Endothelial cell of umbilical vein (primary cell): ENCODE data around the gene HDGFL2. TPM values are rescaled to one million over a fixed set of nuclear protein-coding genes. Genes with fewer than 3 reads are reported as not detected.

ENCODE experiments used
- BruUV-seq: library from RNA; stranded (reverse); fragments of 400-500 nt; replicated peaks from 2 replicates; lab custom pipeline; 2021; lab: Mats Ljungman, UMichigan
- CTCF ChIA-PET: fragments of 300-600, 350-600 bp; sonication (Branson Sonifier 250); formaldehyde crosslinking; loops from one replicate; lab custom pipeline; 2021; ENCODE audit warnings: antibody characterized with exemption, inconsistent platforms; lab: Charles Lee
- POLR2A ChIA-PET: fragments of 300-600, 350-600 bp; sonication (Branson Sonifier 250); formaldehyde crosslinking; loops from one replicate; lab custom pipeline; 2021; ENCODE audit warnings: antibody characterized with exemption, inconsistent platforms; lab: Charles Lee
- DNase-seq: peaks from one replicate; pipeline ENCODE4 v3.0.0-alpha.2; 2011; ENCODE audit warnings: low read depth, low spot score
- FAIRE-seq: peaks from 2 replicates; lab custom pipeline; 2011; peaks lifted over from hg19 to GRCh38; lab: Jason Lieb, UNC
- H2AFZ ChIP-seq: 2 replicates; pipeline ENCODE4 v1.6.0; 2012; ENCODE audit warnings: low read depth, low read length, control low read depth, inconsistent platforms
- H3K27ac ChIP-seq: 2 replicates; pipeline ENCODE4 v1.5.1; 2011; ENCODE audit warnings: low read depth, mild to moderate bottlenecking, control low read depth, low read length, moderate library complexity; ENCODE audit not compliant: insufficient read depth
- H3K27me3 ChIP-seq, 2 experiments: 2 replicates each; pipeline versions ENCODE4 v1.6.0 to v1.6.1; 2011; ENCODE audit warnings: low read length in 2 of 2, mixed read lengths in 1 of 2; ENCODE audit not compliant: control insufficient read depth in 2 of 2, insufficient read depth in 2 of 2
- H3K36me3 ChIP-seq, 2 experiments: 2 replicates in 1 of 2; 3 replicates in 1 of 2; pipeline ENCODE4 v1.5.1; 2011; ENCODE audit warnings: low read length in 2 of 2, mild to moderate bottlenecking in 1 of 2, moderate library complexity in 1 of 2; ENCODE audit not compliant: control insufficient read depth in 2 of 2, insufficient read depth in 2 of 2; ENCODE audit errors: extremely low read depth in 1 of 2
- H3K4me1 ChIP-seq: 3 replicates; pipeline ENCODE4 v1.5.1; 2011; ENCODE audit warnings: mild to moderate bottlenecking, low read length; ENCODE audit not compliant: control insufficient read depth, insufficient read depth; ENCODE audit errors: extremely low read depth
- H3K4me2 ChIP-seq: 2 replicates; pipeline ENCODE4 v1.6.1; 2011; ENCODE audit warnings: low read length, control low read depth, mixed read lengths; ENCODE audit not compliant: insufficient read depth
- H3K4me3 ChIP-seq, 3 experiments: fragments of 200-600 bp in 1 of 3; sonication (generic), shearing (Covaris generic) in 1 of 3; replicated peaks in 1 of 3; 2 replicates each; pipeline ENCODE4 v1.5.1; 2011 to 2016; ENCODE audit warnings: control low read depth in 3 of 3, low read length in 3 of 3, mild to moderate bottlenecking in 2 of 3, inconsistent platforms in 1 of 3, low read depth in 1 of 3, moderate library complexity in 1 of 3; ENCODE audit not compliant: insufficient read depth in 1 of 3
- H3K79me2 ChIP-seq: 2 replicates; pipeline ENCODE4 v1.6.0; 2012; ENCODE audit warnings: low read length, inconsistent platforms; ENCODE audit not compliant: control insufficient read depth, insufficient read depth
- H3K9ac ChIP-seq: replicated peaks from 2 replicates; pipeline ENCODE3; 2011; ENCODE audit warnings: low read length, control low read depth; ENCODE audit not compliant: insufficient read depth; ENCODE audit errors: extremely low read depth
- H3K9me1 ChIP-seq: replicated peaks from 3 replicates; pipeline ENCODE4 v1.6.0; 2011; ENCODE audit warnings: mild to moderate bottlenecking, low read length; ENCODE audit not compliant: control insufficient read depth, insufficient read depth; ENCODE audit errors: extremely low read depth
- H3K9me3 ChIP-seq: replicated peaks from 2 replicates; pipeline ENCODE4 v1.5.1; 2012; ENCODE audit warnings: low read length, inconsistent platforms; ENCODE audit not compliant: control insufficient read depth, insufficient read depth
- H4K20me1 ChIP-seq: replicated peaks from 2 replicates; pipeline ENCODE3; 2011; ENCODE audit warnings: mild to moderate bottlenecking, low read length; ENCODE audit not compliant: control insufficient read depth, insufficient read depth; ENCODE audit errors: extremely low read depth
- CTCF ChIP-seq, 2 donors: IDR thresholded peaks; 1 replicate in 1 of 2; 2 replicates in 1 of 2; pipeline ENCODE4 v1.5.1; 2011; ENCODE audit warnings: low read length in 2 of 2, mild to moderate bottlenecking in 2 of 2, moderate library complexity in 2 of 2, control low read depth in 1 of 2, inconsistent platforms in 1 of 2, low read depth in 1 of 2; ENCODE audit not compliant: insufficient read depth in 1 of 2; ENCODE audit errors: extremely low read depth in 1 of 2
- EZH2 ChIP-seq: IDR thresholded peaks from 2 replicates; pipeline ENCODE4 v1.6.1; 2012; ENCODE audit warnings: borderline replicate concordance, low read depth, mild to moderate bottlenecking, moderate library complexity, low read length, inconsistent platforms; ENCODE audit not compliant: severe bottlenecking
- FOS ChIP-seq: IDR thresholded peaks from 2 replicates; pipeline ENCODE4 v1.6.1; 2011; ENCODE audit warnings: mild to moderate bottlenecking, low read length, moderate library complexity, borderline replicate concordance; ENCODE audit not compliant: insufficient read depth
- GATA2 ChIP-seq: IDR thresholded peaks from 2 replicates; pipeline ENCODE4 v1.7.0; 2011; ENCODE audit warnings: low read depth, mild to moderate bottlenecking, moderate library complexity, mixed read lengths, low read length; ENCODE audit not compliant: insufficient read length, insufficient read depth
- JUN ChIP-seq: IDR thresholded peaks from 2 replicates; pipeline ENCODE4 v1.6.1; 2011; ENCODE audit warnings: borderline replicate concordance, low read depth; ENCODE audit not compliant: insufficient read length, insufficient read depth
- MAX ChIP-seq: IDR thresholded peaks from 2 replicates; pipeline ENCODE4 v1.6.1; 2011; ENCODE audit not compliant: insufficient read depth, insufficient read length
- MYC ChIP-seq: IDR thresholded peaks from one replicate; pipeline ENCODE4 v1.6.1; 2011; ENCODE audit warnings: mild to moderate bottlenecking, low read depth, low read length
- POLR2A ChIP-seq: IDR thresholded peaks from 2 replicates; pipeline ENCODE4 v1.6.1; 2012; ENCODE audit warnings: low read depth, mild to moderate bottlenecking, control low read depth, low read length
- POLR2AphosphoS5 ChIP-seq: IDR thresholded peaks from 2 replicates; pipeline ENCODE4 v1.6.1; 2012; ENCODE audit warnings: low read depth, mild to moderate bottlenecking, control low read depth, low read length, moderate library complexity; ENCODE audit not compliant: insufficient read depth
- dilution Hi-C: fragments of 300-500 bp; cut with MboI; formaldehyde crosslinking; loops from one replicate; pipeline ENCODE4 v1.15.0; 2019; ENCODE audit warnings: low sequenced_read_pairs; ENCODE audit not compliant: extremely low pct_ligation_motif_present
- intact Hi-C: fragments of 100-400 bp; cut with micrococcal nuclease; formaldehyde crosslinking; loops from one replicate; pipeline ENCODE4 v1.10.0; 2022
- polyA plus RNA-seq, 4 experiments: library from polyadenylated mRNA; depleted of rRNA in 3 of 4; stranded (reverse) in 3 of 4; unstranded in 1 of 4; fragments of >200 nt; gene quantifications; 2 replicates each; pipeline versions ENCODE4 v1.2.1 to v1.2.3, GENCODE V29; 2011 to 2012; ENCODE audit warnings: missing spikeins in 1 of 4
- total RNA-seq: library from RNA; stranded (reverse); gene quantifications from 2 replicates; pipeline ENCODE4 v1.2.3, GENCODE V29; 2021

HDGFL2 gene
- total and polyA plus RNA-seq, 2 donors (not counting 3 experiments of a cell fraction or from before 2014, with no cell fraction given), result 39.1 to 79.6 TPM

GRCh38 chr19:4453232-4454179 is 18.6 kb upstream of the HDGFL2 start:
- Histone ChIP-seq H3K36me3 (peaks cover 5 to 30% of the 10 kb centered on the region in 2 experiments), H3K4me1 (peaks cover 14% of the 10 kb centered on the region), H3K9me3 (no peaks in the 10 kb centered on the region), H4K20me1 (no peaks in the 10 kb centered on the region), H2AFZ (no peak overlapping the region), H3K79me2 (peaks cover 22% of the 10 kb centered on the region), H3K27me3 (no peaks in the 10 kb centered on the region), H3K9ac (no peak overlapping the region), H3K4me3 (no peak overlapping the region), H3K27ac (no peak overlapping the region), H3K9me1 (no peaks in the 10 kb centered on the region), H3K4me2 (no peak overlapping the region)
- dilution Hi-C loops (no loop called here), intact Hi-C loops (no loop called here)
- ChIA-PET CTCF (interaction anchor here (1.8 kb wide), 1 partner anchor 84 kb away, joined by 5 read pairs; no protein-coding TSS in a partner anchor), POLR2A (no interaction called here)
- DNase-seq (no peak), FAIRE-seq (no peak)
- no peak for TF ChIP-seq POLR2A
- no peak for TF ChIP-seq MAX
- no peak for TF ChIP-seq GATA2
- TF ChIP-seq POLR2AphosphoS5, result no peak
- TF ChIP-seq EZH2, result no peak
- TF ChIP-seq MYC, result no peak
- no peak for TF ChIP-seq FOS
- no peak for TF ChIP-seq CTCF (IDR thresholded peaks at IDR 0.05; ENCODE audit: extremely low read depth in 1 of 2, insufficient read depth in 1 of 2, low read depth in 1 of 2, low read length in 2 of 2)
- no peak for TF ChIP-seq JUN
- BruUV-seq, result no TSS peak
